Measurements from ENCODE around the gene MDM4. TPM values are rescaled to one million over a fixed set of nuclear protein-coding genes. Genes with fewer than 3 reads are reported as not detected.
A peak's percentile ranks its signal among the peaks of the same experiment; 100 is the strongest.
"Not testable (repeated sequence)": the region's sequence is repeated elsewhere in the genome, so short reads cannot be mapped to it uniquely, and the experiment has no call there.

The MDM4 gene
- total RNA-seq, 1 donor from 2014 or later: 85.5 TPM

- peak overlapping the region; percentile 68 for H3K27ac Mint-ChIP-seq
- DNase-seq: peak; percentile 76
- no peaks in the 10 kb centered on the region for H3K9me3 Mint-ChIP-seq
- peaks cover 53% of the 10 kb centered on the region for H3K4me1 Mint-ChIP-seq
- H3K4me3 Mint-ChIP-seq: peak overlapping the region; percentile 55
- no peaks in the 10 kb centered on the region for H3K27me3 Mint-ChIP-seq
- intact Hi-C loops (cut with micrococcal nuclease): loop anchor here (1.0 to 5.0 kb wide), 4 partner anchors 20 to 37 kb away; partner anchors contain the start of gene MDM4
- H3K36me3 Mint-ChIP-seq (ENCODE audit: low read depth): peaks cover 79% of the 10 kb centered on the region
These were observed 28.1 kb downstream of the MDM4 start for GRCh38 chr1:204544321-204544720.

DNA sequence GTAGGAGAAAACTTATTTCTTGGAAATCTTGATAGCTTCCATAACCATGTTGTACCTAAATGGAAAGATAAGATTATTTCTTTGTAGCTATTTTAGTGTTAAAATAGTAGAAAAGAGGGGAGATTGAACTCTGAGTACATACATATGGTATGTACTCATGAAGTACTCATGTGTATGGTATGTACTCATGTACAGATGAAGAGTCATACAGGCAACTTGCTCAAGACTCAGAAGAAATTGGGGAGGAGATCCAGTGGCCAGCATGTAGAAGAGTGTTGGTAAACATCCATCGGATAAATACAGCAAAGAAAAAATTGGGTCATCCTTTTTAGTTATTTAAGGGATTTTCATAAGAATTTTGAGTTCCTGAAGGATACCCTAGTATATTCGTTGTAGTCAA lies 29.0 kb downstream of the MDM4 start:
- H3K27ac Mint-ChIP-seq: peak overlapping the region; percentile 68
- no peak for DNase-seq
- H3K36me3 Mint-ChIP-seq (ENCODE audit: low read depth): peaks cover 85% of the 10 kb centered on the region
- intact Hi-C loops (cut with micrococcal nuclease): loop anchor here (2.0 kb wide), 1 partner anchor 20 kb away; no protein-coding TSS in a partner anchor
- no peaks in the 10 kb centered on the region for H3K27me3 Mint-ChIP-seq
- peak overlapping the region; percentile 73 for H3K4me3 Mint-ChIP-seq
- no peaks in the 10 kb centered on the region for H3K9me3 Mint-ChIP-seq
- peaks cover 53% of the 10 kb centered on the region for H3K4me1 Mint-ChIP-seq

DNA sequence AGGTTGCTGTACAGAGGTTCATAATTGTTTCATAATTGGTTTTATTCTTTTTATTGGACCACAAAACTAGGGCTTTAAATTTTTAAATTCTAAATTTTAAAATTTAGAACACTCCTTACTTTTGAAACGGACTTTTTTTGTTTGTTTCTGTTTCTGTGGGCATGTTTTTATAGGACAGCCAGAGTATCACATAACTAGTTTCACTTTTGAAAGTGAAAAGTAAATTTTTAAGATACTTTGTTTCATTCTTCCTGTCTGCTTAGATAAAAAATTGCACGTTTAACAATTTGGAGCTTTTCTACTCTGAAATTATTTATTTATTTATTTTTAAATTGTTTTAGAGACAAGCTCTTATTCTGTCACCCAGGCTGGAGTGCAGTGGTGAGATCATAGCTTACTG lies 29.7 kb downstream of the MDM4 start:
- intact Hi-C loops (cut with micrococcal nuclease): loop anchor here (2.0 kb wide), 1 partner anchor 19 kb away; no protein-coding TSS in a partner anchor
- peak overlapping the region; percentile 68 for H3K27ac Mint-ChIP-seq
- H3K36me3 Mint-ChIP-seq (ENCODE audit: low read depth): peaks cover 87% of the 10 kb centered on the region
- DNase-seq: no peak
- peaks cover 53% of the 10 kb centered on the region for H3K4me1 Mint-ChIP-seq
- H3K27me3 Mint-ChIP-seq: no peaks in the 10 kb centered on the region
- H3K4me3 Mint-ChIP-seq: peak overlapping the region; percentile 73
- no peaks in the 10 kb centered on the region for H3K9me3 Mint-ChIP-seq

GRCh38 chr1:204548265-204548664 lies 32.1 kb downstream of the MDM4 start:
- H3K4me1 Mint-ChIP-seq: peaks cover 32% of the 10 kb centered on the region
- H3K27ac Mint-ChIP-seq: no peak overlapping the region
- intact Hi-C loops (cut with micrococcal nuclease): no loop called here
- no peak overlapping the region for H3K4me3 Mint-ChIP-seq
- DNase-seq: no peak
- no peaks in the 10 kb centered on the region for H3K9me3 Mint-ChIP-seq
- no peaks in the 10 kb centered on the region for H3K27me3 Mint-ChIP-seq
- peaks cover 82% of the 10 kb centered on the region for H3K36me3 Mint-ChIP-seq (ENCODE audit: low read depth)

- H3K4me1 Mint-ChIP-seq: peaks cover 24% of the 10 kb centered on the region
- no peaks in the 10 kb centered on the region for H3K9me3 Mint-ChIP-seq
- no peak overlapping the region for H3K4me3 Mint-ChIP-seq
- H3K36me3 Mint-ChIP-seq (ENCODE audit: low read depth): peaks cover 80% of the 10 kb centered on the region
- DNase-seq: no peak
- intact Hi-C loops (cut with micrococcal nuclease): no loop called here
- H3K27ac Mint-ChIP-seq: no peak overlapping the region
- H3K27me3 Mint-ChIP-seq: no peaks in the 10 kb centered on the region
These were observed 33.1 kb downstream of the MDM4 start for GRCh38 chr1:204549313-204549712.

- intact Hi-C loops (cut with micrococcal nuclease): no loop called here
- Mint-ChIP-seq H3K36me3 (ENCODE audit: low read depth) (peaks cover 71% of the 10 kb centered on the region), H3K4me1 (peaks cover 13% of the 10 kb centered on the region), H3K27me3 (no peaks in the 10 kb centered on the region), H3K27ac (no peak overlapping the region), H3K4me3 (no peak overlapping the region), H3K9me3 (no peaks in the 10 kb centered on the region)
- no peak for DNase-seq
These were observed 34.7 kb downstream of the MDM4 start for GRCh38 chr1:204550926-204551325.

DNA sequence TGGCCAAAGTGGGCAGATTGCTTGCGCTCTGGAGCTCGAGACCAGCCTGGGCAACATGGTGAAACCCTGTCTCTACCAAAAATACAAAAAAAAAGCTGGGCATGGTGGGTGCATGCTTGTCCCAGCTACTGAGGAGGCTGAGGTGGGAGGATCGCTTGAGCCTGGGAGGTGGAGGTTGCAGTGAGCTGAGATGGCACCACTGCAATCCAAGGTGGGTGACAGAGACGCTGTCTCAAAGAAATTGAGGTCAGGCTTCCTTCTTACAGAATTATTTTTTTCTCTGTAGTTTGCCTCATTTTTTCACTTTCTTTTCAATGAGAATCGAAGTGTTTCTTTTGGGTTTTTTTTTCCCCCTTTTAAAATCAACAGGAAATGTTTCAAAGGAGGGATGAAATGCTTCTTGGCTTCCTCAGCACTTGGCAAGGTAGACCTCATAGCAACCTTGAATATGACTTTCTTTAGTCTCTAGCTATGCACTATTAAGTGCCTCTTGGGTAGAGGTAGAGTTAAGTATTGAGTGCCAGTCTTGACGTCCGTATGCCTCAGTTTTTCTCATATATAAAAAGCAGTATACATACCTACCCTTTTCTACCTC lies 40.3 kb downstream of the MDM4 start:
- Mint-ChIP-seq H3K9me3 (no peaks in the 10 kb centered on the region), H3K27ac (peak overlapping the region; percentile 68), H3K36me3 (ENCODE audit: low read depth) (peaks cover 50% of the 10 kb centered on the region), H3K27me3 (no peaks in the 10 kb centered on the region), H3K4me1 (peaks cover 27% of the 10 kb centered on the region), H3K4me3 (peak overlapping the region; percentile 21)
- intact Hi-C loops (cut with micrococcal nuclease): no loop called here
- DNase-seq: no peak

- peaks cover 37% of the 10 kb centered on the region for H3K4me1 Mint-ChIP-seq
- H3K36me3 Mint-ChIP-seq (ENCODE audit: low read depth): peaks cover 46% of the 10 kb centered on the region
- intact Hi-C loops (cut with micrococcal nuclease): no loop called here
- no peaks in the 10 kb centered on the region for H3K27me3 Mint-ChIP-seq
- no peaks in the 10 kb centered on the region for H3K9me3 Mint-ChIP-seq
- no peak overlapping the region for H3K4me3 Mint-ChIP-seq
- H3K27ac Mint-ChIP-seq: no peak overlapping the region
- no peak for DNase-seq
These were observed 42.3 kb downstream of the MDM4 start for GRCh38 chr1:204558467-204558866.

DNA sequence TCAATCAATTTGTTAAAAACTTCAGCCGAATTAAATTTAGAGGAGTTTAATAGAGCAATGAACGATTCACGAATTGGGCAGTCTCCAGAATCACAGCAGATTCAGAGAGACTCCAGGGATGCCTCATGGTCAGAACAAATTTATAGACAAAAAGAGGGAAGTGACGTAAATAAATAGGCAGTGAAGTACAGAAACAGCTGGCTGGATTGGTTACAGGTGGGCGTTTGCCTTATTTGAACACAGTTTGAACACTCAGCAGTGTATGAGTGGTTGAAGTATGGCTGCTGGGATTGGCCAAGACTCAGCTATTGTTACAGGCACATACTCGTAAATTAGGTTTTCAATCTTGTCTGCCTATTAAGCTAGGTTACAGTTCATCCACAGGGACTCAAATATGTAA lies 43.8 kb downstream of the MDM4 start:
- Mint-ChIP-seq H3K36me3 (ENCODE audit: low read depth) (peaks cover 42% of the 10 kb centered on the region), H3K4me1 (peaks cover 47% of the 10 kb centered on the region)
- H3K27me3 Mint-ChIP-seq, H3K9me3 Mint-ChIP-seq, H3K4me3 Mint-ChIP-seq, DNase-seq, H3K27ac Mint-ChIP-seq: not testable (repeated sequence)
- intact Hi-C loops (cut with micrococcal nuclease): loop anchor here (5.0 to 10.0 kb wide), 2 partner anchors 38 to 65 kb away; no protein-coding TSS in a partner anchor

DNA sequence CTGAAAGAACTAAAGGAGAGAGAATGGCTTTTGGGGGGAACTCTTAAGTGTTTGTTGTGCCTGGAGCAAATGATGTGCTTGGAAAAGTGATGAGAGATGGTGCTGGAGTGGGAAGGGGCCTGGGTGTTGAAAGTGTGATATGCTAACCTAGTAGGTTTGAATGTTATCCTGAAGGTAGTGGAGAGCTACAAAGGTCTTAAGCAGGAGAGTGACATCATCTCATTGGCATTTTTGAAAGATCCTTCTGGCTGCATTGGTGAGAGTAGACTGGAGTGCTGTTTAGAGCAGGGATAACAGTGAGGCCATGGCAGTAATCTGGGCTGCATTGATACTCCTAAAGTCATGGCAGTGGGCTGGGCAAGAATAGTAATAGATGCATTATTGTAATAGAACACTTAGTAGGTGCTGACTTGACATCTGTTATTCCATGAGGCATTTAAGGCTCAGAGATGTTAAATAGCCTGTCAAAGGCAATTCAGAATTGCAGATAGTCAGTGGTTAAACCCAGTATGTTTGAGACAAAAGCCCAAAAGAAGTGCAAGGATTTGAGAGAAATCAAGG lies 44.5 kb downstream of the MDM4 start:
- Mint-ChIP-seq H3K4me3 (no peak overlapping the region), H3K27ac (no peak overlapping the region), H3K27me3 (no peaks in the 10 kb centered on the region), H3K36me3 (ENCODE audit: low read depth) (peaks cover 44% of the 10 kb centered on the region), H3K9me3 (no peaks in the 10 kb centered on the region), H3K4me1 (peaks cover 52% of the 10 kb centered on the region)
- DNase-seq: no peak
- intact Hi-C loops (cut with micrococcal nuclease): loop anchor here (5.0 to 10.0 kb wide), 2 partner anchors 38 to 64 kb away; no protein-coding TSS in a partner anchor

DNA sequence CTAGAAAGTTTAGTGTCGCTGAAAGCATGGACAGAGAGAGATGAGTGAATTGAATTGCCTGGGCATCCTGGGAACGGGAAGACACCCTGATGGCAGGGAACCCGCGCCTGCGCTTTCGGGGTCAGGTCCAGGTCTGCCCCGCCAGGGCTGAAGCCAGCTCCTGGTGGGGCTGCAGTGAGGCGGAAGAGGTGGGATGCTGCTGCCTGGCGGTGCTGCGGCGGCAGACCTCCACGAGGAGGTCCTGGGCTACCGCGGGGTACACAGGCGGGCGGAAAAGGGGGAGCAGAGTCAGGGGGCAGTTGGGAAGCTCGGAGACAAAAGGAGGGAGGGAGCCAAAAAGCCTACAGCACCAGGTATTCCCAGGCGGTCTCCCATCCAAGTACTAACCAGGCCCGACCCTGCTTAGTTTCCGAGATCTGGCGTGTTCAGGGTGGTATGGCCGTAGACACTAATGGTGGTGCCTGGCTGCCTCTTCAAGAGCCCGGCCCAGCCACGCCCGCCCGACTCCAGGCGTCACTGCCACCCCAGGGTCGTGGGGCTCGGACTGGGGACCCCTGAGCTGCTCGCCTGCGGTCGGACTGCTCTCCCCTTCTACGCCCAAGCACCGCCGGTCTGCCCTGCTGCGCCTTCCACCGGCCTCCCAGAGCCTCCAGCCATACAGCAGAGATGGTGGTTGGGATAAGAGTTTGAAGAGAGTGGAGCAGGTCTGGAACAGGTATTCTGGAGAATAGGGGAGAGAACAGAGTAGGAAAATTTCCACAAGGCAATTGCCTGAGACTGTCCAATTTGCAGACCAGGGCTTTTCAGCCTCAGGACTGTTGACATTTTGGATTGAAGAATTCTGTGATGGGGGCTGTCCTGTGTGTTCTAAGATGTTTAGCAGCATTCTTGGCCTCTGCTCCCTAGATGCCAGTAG lies 46.1 kb downstream of the MDM4 start:
- intact Hi-C loops (cut with micrococcal nuclease): loop anchor here (5.0 to 10.0 kb wide), 2 partner anchors 40 to 62 kb away; no protein-coding TSS in a partner anchor
- Mint-ChIP-seq H3K36me3 (ENCODE audit: low read depth) (peaks cover 41% of the 10 kb centered on the region), H3K4me3 (no peak overlapping the region), H3K9me3 (no peaks in the 10 kb centered on the region), H3K27ac (peak overlapping the region; percentile 46), H3K4me1 (peaks cover 52% of the 10 kb centered on the region), H3K27me3 (no peaks in the 10 kb centered on the region)
- no peak for DNase-seq

DNA sequence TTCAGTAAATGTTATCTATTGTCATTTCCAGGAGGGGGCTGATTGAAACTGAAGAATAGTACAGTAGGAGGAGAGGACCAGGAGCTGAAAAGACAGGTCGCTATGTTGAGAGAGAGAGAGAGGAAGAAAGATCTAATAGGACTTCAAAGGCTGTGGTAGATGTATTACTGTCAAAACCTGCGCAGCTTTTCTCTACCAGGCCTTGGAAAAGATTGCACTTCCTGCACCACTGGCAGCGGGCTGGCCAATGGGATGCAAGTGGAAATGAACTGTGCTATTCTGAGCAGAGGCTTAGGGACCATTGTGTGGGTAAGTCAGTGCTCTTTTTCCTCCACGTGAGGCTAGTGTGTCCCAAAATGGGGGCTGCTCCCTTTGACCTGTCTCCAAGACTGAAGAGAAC lies 47.1 kb downstream of the MDM4 start:
- Mint-ChIP-seq H3K27me3 (no peaks in the 10 kb centered on the region), H3K36me3 (ENCODE audit: low read depth) (peaks cover 43% of the 10 kb centered on the region)
- intact Hi-C loops (cut with micrococcal nuclease): loop anchor here (5.0 to 10.0 kb wide), 2 partner anchors 41 to 61 kb away; no protein-coding TSS in a partner anchor

GRCh38 chr1:204563780-204564179 lies 47.6 kb downstream of the MDM4 start:
- Mint-ChIP-seq H3K9me3 (no peaks in the 10 kb centered on the region), H3K27me3 (no peaks in the 10 kb centered on the region), H3K27ac (peak overlapping the region; percentile 15), H3K4me3 (no peak overlapping the region), H3K36me3 (ENCODE audit: low read depth) (peaks cover 43% of the 10 kb centered on the region), H3K4me1 (peaks cover 52% of the 10 kb centered on the region)
- no peak for DNase-seq
- intact Hi-C loops (cut with micrococcal nuclease): loop anchor here (2.0 to 10.0 kb wide), 3 partner anchors 19 to 61 kb away; no protein-coding TSS in a partner anchor

More for the DNA sequence above, 47.1 kb downstream of the MDM4 start:
- Mint-ChIP-seq H3K4me3 (no peak overlapping the region), H3K27ac (peak overlapping the region; percentile 17), H3K9me3 (no peaks in the 10 kb centered on the region), H3K4me1 (peaks cover 52% of the 10 kb centered on the region)
- no peak for DNase-seq

All from activated CD4-positive, alpha-beta T cell treated with anti-CD3 and anti-CD28 coated beads, Interleukin-2, amount 10 ng/mL, durations not matched to agents 24 days and 14 days (primary cell).